Esophagus squamous epithelium (tissue), 4 donors: Measurements from ENCODE around the gene DNAAF3.

ENCODE experiments used
- CTCF ChIP-seq, 6 experiments: fragments of 450-650 bp in 4 of 6; fragments of 200-600 bp in 2 of 6; sonication (generic) in 2 of 6; IDR thresholded peaks; one replicate each; pipeline ENCODE4 v1.5.1; 2016 to 2019; ENCODE audit warnings: antibody characterized with exemption in 6 of 6, mild to moderate bottlenecking in 4 of 6, moderate library complexity in 4 of 6
- POLR2A ChIP-seq, 4 donors: fragments of 450-650 bp; IDR thresholded peaks; one replicate each; pipeline ENCODE4 v1.6.1; 2017; ENCODE audit warnings: antibody characterized with exemption in 4 of 4, mild to moderate bottlenecking in 4 of 4, moderate library complexity in 3 of 4

GRCh38 chr19:55186080-55186479, 19.7 kb upstream of the DNAAF3 start:
- TF ChIP-seq POLR2A (IDR thresholded peaks at IDR 0.05) (no peak), CTCF (IDR thresholded peaks at IDR 0.05) (no peak)
